AG04450 (cell line): ENCODE data around the gene MSL3B.

Source experiments
- CTCF ChIA-PET: fragments of 300-600, 350-600 bp; formaldehyde crosslinking; extraction: SDS; loops from one replicate; lab custom pipeline; 2022; ENCODE audit warnings: antibody characterized with exemption, inconsistent platforms; lab: Charles Lee
- POLR2A ChIA-PET: fragments of 350-600 bp; formaldehyde crosslinking; extraction: SDS; loops from one replicate; lab custom pipeline; 2021; ENCODE audit warnings: antibody characterized with exemption, inconsistent platforms; lab: Yijun Ruan, JAX
- DNase-seq: peaks from one replicate; pipeline ENCODE4 v3.0.0-alpha.2; 2011; ENCODE audit warnings: low read depth, low spot score
- H3K27ac ChIP-seq: one replicate; pipeline ENCODE4 v1.5.1; 2012; ENCODE audit warnings: low read depth, low read length, control low read depth
- H3K27me3 ChIP-seq: one replicate; pipeline ENCODE4 v1.6.0; 2012; ENCODE audit warnings: low read length; ENCODE audit not compliant: control insufficient read depth, insufficient read depth
- H3K4me3 ChIP-seq: 2 replicates; pipeline ENCODE4 v1.5.1; 2011; ENCODE audit warnings: mild to moderate bottlenecking, low read depth, low read length, control low read depth
- H3K9me3 ChIP-seq: 2 replicates; pipeline ENCODE4 v1.5.1; 2012; ENCODE audit warnings: low read length; ENCODE audit not compliant: control insufficient read depth, insufficient read depth
- TF ChIP-seq, protein P1 (sequence below): IDR thresholded peaks from 2 replicates; pipeline ENCODE4 v1.5.1; 2011; ENCODE audit warnings: low read depth, low read length, control low read depth, inconsistent platforms

MSL3B gene

GRCh38 chr2:233835230-233836186 lies 32.7 kb downstream of the MSL3B start:
- DNase-seq, result no peak
- TF ChIP-seq, protein P1, sequence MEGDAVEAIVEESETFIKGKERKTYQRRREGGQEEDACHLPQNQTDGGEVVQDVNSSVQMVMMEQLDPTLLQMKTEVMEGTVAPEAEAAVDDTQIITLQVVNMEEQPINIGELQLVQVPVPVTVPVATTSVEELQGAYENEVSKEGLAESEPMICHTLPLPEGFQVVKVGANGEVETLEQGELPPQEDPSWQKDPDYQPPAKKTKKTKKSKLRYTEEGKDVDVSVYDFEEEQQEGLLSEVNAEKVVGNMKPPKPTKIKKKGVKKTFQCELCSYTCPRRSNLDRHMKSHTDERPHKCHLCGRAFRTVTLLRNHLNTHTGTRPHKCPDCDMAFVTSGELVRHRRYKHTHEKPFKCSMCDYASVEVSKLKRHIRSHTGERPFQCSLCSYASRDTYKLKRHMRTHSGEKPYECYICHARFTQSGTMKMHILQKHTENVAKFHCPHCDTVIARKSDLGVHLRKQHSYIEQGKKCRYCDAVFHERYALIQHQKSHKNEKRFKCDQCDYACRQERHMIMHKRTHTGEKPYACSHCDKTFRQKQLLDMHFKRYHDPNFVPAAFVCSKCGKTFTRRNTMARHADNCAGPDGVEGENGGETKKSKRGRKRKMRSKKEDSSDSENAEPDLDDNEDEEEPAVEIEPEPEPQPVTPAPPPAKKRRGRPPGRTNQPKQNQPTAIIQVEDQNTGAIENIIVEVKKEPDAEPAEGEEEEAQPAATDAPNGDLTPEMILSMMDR, result no peak
- H3K27me3 ChIP-seq, result no peaks in the 10 kb centered on the region
- H3K4me3 ChIP-seq, result no peak overlapping the region
- peak overlapping the region; percentile 21 for H3K27ac ChIP-seq
- POLR2A ChIA-PET, result no interaction called here
- CTCF ChIA-PET, result no interaction called here
- no peaks in the 10 kb centered on the region for H3K9me3 ChIP-seq

DNA sequence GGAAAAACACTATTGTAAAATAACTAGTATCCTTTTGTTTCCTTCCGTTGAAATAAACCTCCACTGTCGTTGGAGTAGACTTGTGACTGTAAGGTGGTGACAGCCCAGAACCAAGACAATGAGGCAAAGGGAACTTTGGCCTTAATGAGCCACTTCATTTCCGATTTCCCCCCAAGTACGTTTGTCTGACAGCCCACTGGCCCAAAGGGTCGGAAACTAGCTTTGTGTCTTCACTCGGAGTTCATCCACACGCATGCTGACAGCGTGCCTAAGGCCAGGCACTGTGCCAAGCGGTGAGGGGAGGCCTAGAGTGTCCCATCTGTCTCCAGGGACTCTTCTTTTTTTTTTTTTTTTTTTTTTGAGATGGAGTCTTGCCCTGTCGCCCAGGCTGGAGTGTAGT lies 34.8 kb downstream of the MSL3B start:
- H3K4me3 ChIP-seq, result no peak overlapping the region
- TF ChIP-seq, protein P1, result no peak
- CTCF ChIA-PET, result interaction anchor here (0.6 to 1.6 kb wide), 6 partner anchors 16 to 1284 kb away, joined by 3 to 19 read pairs (median 3); no protein-coding TSS in a partner anchor
- no peak for DNase-seq
- H3K9me3 ChIP-seq, result no peaks in the 10 kb centered on the region
- H3K27ac ChIP-seq, result no peak overlapping the region
- POLR2A ChIA-PET, result interaction anchor here (1.2 kb wide), 1 partner anchor 9 kb away, joined by 4 read pairs; no protein-coding TSS in a partner anchor
- H3K27me3 ChIP-seq, result no peaks in the 10 kb centered on the region

- no peaks in the 10 kb centered on the region for H3K27me3 ChIP-seq
- CTCF ChIA-PET, result interaction anchor here (0.6 to 1.6 kb wide), 9 partner anchors 16 to 1284 kb away, joined by 3 to 19 read pairs (median 3); no protein-coding TSS in a partner anchor
- TF ChIP-seq, protein P1, result peak; percentile 55
- H3K27ac ChIP-seq, result peak overlapping the region; percentile 65
- peak; percentile 42 for DNase-seq
- no peaks in the 10 kb centered on the region for H3K9me3 ChIP-seq
- POLR2A ChIA-PET, result interaction anchor here (1.2 kb wide), 1 partner anchor 9 kb away, joined by 4 read pairs; no protein-coding TSS in a partner anchor
- H3K4me3 ChIP-seq, result no peak overlapping the region
These were observed 35.3 kb downstream of the MSL3B start for GRCh38 chr2:233832869-233833311.

GRCh38 chr2:233832414-233832813 lies 35.8 kb downstream of the MSL3B start:
- H3K27ac ChIP-seq, result peak overlapping the region; percentile 65
- ChIA-PET POLR2A (interaction anchor here (1.2 kb wide), 1 partner anchor 10 kb away, joined by 4 read pairs; no protein-coding TSS in a partner anchor), CTCF (interaction anchor here (0.6 to 1.6 kb wide), 6 partner anchors 16 to 1284 kb away, joined by 3 to 19 read pairs (median 3); no protein-coding TSS in a partner anchor)
- TF ChIP-seq, protein P1, result no peak
- H3K9me3 ChIP-seq, result no peaks in the 10 kb centered on the region
- no peak overlapping the region for H3K4me3 ChIP-seq
- H3K27me3 ChIP-seq, result no peaks in the 10 kb centered on the region
- peak; percentile 27 for DNase-seq

DNA sequence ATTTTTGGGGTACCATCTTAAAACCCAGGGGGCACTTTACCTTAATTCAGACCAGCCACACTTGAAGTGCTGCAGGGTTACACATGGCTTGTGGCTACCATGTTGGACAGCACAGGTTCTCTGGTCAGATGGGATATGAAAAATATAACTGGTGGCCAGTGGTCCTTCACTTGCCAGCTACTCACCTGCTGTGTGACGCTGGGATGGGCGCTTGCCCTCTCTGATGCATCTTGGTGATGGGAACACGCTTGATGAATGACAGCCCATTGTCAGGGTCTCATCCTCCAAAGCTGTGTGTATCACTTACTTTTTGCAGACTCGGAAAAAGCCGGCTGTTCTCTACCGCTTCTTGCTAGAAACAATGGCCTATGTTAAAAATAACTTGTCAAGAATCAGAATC lies 36.3 kb downstream of the MSL3B start:
- no peaks in the 10 kb centered on the region for H3K9me3 ChIP-seq
- CTCF ChIA-PET, result interaction anchor here (0.7 to 1.6 kb wide), 2 partner anchors 383 to 1285 kb away, joined by 3 to 19 read pairs; no protein-coding TSS in a partner anchor
- DNase-seq, result no peak
- no peak overlapping the region for H3K4me3 ChIP-seq
- H3K27ac ChIP-seq, result peak overlapping the region; percentile 57
- POLR2A ChIA-PET, result no interaction called here
- no peaks in the 10 kb centered on the region for H3K27me3 ChIP-seq
- TF ChIP-seq, protein P1, result no peak
